Aorta (tissue), 5 donors: ENCODE data around the gene POC1A. TPM values are rescaled to one million over a fixed set of nuclear protein-coding genes. Genes with fewer than 3 reads are reported as not detected.

ENCODE experiments used
- ATAC-seq: fragments of 200-7000 bp; cut with Tn5 transposase; one replicate; pipeline ENCODE4 v1.9.1; 2022; ENCODE audit warnings: moderate library complexity; ENCODE audit not compliant: low FRiP score
- DNase-seq, 2 donors: peaks; one replicate each; pipeline ENCODE4 v3.0.0-alpha.2; 2020
- H3K27ac ChIP-seq, 2 donors: one replicate each; pipeline ENCODE4 v1.5.1; 2013; ENCODE audit warnings: low read length in 2 of 2, mild to moderate bottlenecking in 2 of 2, moderate library complexity in 2 of 2, control low read depth in 1 of 2, inconsistent platforms in 1 of 2, low read depth in 1 of 2
- H3K27me3 ChIP-seq, 2 donors: one replicate each; pipeline ENCODE4 v1.6.1; 2013; ENCODE audit warnings: control low read depth in 1 of 2, low read length in 1 of 2, mild to moderate bottlenecking in 1 of 2, moderate library complexity in 1 of 2; ENCODE audit not compliant: insufficient read depth in 2 of 2, control insufficient read depth in 1 of 2
- H3K36me3 ChIP-seq, 2 donors: one replicate each; pipeline ENCODE4 v1.6.1; 2013; ENCODE audit warnings: control low read depth in 1 of 2, low read length in 1 of 2, mild to moderate bottlenecking in 1 of 2; ENCODE audit not compliant: insufficient read depth in 2 of 2, control insufficient read depth in 1 of 2
- H3K4me1 ChIP-seq, 2 donors: one replicate each; pipeline ENCODE4 v1.6.1; 2013; ENCODE audit warnings: low read length in 2 of 2, control low read depth in 1 of 2, mild to moderate bottlenecking in 1 of 2, moderate library complexity in 1 of 2; ENCODE audit not compliant: insufficient read depth in 2 of 2, control insufficient read depth in 1 of 2
- H3K4me3 ChIP-seq, 2 donors: one replicate each; pipeline ENCODE4 v1.5.1; 2013; ENCODE audit warnings: low read length in 2 of 2, control low read depth in 1 of 2, mild to moderate bottlenecking in 1 of 2
- H3K9me3 ChIP-seq: one replicate; pipeline ENCODE4 v1.6.1; 2013; ENCODE audit warnings: mild to moderate bottlenecking, low read length; ENCODE audit not compliant: control insufficient read depth
- WGBS, 2 donors: extraction: QIAGEN DNeasy Blood & Tissue Kit; methylation state at CpG; one replicate each; pipeline ENCODE4 v1.1.7; 2013; 5-methylcytosine and 5-hydroxymethylcytosine counted together
- intact Hi-C, 2 donors: fragments of 100-400 bp; cut with DNase I; formaldehyde crosslinking; loops; one replicate each; pipeline versions ENCODE4 v1.14.2 to v1.15.0; 2022
- polyA plus RNA-seq, 2 donors: library from polyadenylated mRNA; stranded (reverse); fragments of 200-250 nt; gene quantifications; one replicate each; pipeline ENCODE4 v1.2.3, GENCODE V29; 2013
- total RNA-seq, 2 donors: library from RNA; stranded (reverse); fragmentation: NEBNext Ultra II Directional; extraction: Animal tissue kit (Norgen Biotek cat#: 25700); gene quantifications; one replicate each; pipeline ENCODE4 v1.2.1, GENCODE V29; 2021
- donor health status: healthy with polysubstance abuse.
- donor health status: Bipolar disorder and iron deficiency.
- donor health status: DM: no; HTN: no; CAD: no.
- donor health status: DM: no; HTN: no; CAD: no.
- donor health status: DM: yes; HTN: yes; CAD: no.

Gene POC1A
- total and polyA plus RNA-seq, 4 donors: 0.38 to 2.1 (median 1.2) TPM

DNA sequence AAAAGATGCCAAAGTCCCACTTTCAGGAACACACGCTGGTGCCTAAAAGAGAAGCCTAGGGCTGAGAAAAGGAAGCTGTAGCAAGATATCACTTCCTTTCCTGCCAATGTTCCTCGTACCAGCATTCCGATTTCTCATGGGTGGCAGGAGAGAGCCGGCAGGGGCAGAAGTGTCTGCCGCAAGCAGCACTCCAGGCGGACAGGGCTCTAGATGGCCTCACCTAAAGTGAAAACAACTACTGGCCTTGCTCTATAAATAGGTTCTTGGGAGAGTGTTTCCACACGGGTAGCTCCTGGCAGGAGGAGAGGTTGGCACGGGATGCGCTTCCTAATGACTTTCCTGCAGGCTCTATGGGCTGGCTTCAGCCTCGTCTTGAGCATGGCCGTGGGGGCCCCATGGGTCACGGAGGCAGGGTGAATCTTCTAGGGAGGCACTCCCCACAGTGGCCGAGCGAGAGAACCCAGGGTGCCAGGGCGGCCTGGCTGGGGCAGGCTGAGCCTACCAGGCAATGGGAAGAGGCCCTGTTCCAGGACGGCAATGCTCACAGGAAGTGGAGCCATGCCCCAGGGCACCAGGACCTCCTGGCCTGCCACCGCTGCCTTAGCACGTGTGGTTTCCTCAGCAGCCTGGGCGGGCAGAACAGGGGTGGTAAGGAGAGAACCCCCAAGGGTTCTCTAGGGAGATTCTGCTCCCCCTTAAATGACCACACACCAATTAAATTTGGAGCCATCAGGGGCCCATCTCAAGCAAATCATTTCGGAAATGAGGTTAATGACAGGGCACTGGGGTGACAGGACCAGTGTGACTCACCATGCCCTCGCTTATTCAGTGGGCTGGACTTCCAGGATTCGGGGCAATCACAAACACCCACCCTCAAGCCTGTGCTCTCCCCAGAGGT is 83.2 kb downstream of the POC1A start:
- Histone ChIP-seq H3K4me1 (no peaks in the 10 kb centered on the region), H3K9me3 (no peaks in the 10 kb centered on the region), H3K27me3 (no peaks in the 10 kb centered on the region), H3K27ac (peak overlapping the region; percentile 62 to 66), H3K36me3 (no peaks in the 10 kb centered on the region), H3K4me3 (no peak overlapping the region)
- DNase-seq: peak in 1 of 2 donors; percentile 74
- peak; percentile 69 for ATAC-seq
- 24 to 30% methylated on average over 21 to 22 of the region's 22 CpGs for WGBS, 2 donors
- intact Hi-C loops: no loop called here

DNA sequence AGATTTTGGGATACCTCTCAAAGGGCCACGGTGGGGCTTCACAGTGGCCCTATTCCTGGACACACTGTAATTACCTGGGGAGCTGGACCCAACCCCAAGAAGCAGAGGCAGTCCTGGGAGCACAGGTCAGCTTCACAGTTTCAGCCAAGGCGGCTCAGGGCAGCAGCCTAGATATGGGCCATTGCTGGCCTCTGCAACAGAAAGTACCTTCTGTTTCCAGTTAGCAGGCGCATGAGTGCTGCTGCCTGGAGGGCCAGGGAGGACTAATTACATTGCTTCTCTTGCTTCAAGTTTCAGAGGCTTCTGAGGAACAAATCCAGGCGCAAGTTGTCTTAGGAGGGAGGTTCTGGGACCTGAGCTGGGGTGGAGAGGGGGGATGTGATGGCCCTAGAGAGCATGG is 84.4 kb downstream of the POC1A start:
- DNase-seq (no peak), ATAC-seq (no peak)
- no peaks in the 10 kb centered on the region for H3K36me3 ChIP-seq
- no peaks in the 10 kb centered on the region for H3K27me3 ChIP-seq
- peak overlapping the region; percentile 62 to 66 for H3K27ac ChIP-seq
- intact Hi-C loops: no loop called here
- H3K4me3 ChIP-seq: no peak overlapping the region
- no peaks in the 10 kb centered on the region for H3K9me3 ChIP-seq
- no peaks in the 10 kb centered on the region for H3K4me1 ChIP-seq
- 97 to 99% methylated on average over 4 of the region's 4 CpGs for WGBS, 2 donors

DNA sequence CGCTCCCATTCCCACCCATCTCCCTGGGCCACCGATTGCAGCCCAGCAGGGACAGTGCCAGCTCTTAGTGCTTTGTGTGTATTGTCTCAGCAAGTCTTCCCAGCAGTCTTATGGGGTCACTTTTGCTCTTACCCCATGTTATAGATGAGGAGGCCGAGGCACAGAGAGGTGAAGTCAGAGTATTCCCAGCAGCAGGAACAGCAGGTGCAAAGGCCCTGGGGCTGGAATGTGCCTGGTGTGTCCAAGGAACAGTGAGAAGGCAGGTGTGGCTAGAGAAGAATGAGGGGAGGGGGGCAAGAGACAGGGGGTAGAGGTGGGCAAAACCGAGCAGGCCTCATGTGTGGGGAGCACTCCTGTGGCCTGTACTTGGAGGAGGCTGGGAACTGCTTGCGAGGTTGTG is 85.1 kb downstream of the POC1A start:
- 96 to 97% methylated on average over 5 of the region's 5 CpGs for WGBS, 2 donors
- no peak overlapping the region for H3K27ac ChIP-seq
- intact Hi-C loops: no loop called here

DNA sequence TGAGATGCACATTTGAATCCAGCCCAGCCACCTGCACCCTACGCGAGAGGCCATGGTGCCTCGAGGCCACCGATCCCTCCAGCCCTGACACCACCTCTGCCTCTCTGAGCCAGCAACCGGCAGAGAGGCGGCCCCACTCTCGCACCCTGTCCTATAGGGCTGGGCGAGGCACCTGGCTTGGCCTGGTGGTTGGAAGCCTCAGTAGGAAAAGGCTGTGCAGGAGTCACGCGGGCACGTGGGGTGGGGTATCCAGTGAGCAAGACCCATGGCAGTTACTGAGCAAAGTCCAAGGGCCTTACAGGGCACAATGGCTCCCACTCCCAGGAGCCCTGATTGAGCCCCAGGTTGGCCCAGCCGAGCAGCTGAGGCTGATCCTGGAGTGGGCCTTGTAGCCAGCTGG is 85.5 kb downstream of the POC1A start:
- intact Hi-C loops: no loop called here

More for the DNA sequence above, 85.1 kb downstream of the POC1A start:
- no peaks in the 10 kb centered on the region for H3K36me3 ChIP-seq
- H3K27me3 ChIP-seq: no peaks in the 10 kb centered on the region
- no peak for ATAC-seq
- no peaks in the 10 kb centered on the region for H3K9me3 ChIP-seq
- DNase-seq: no peak
- H3K4me1 ChIP-seq: no peaks in the 10 kb centered on the region
- no peak overlapping the region for H3K4me3 ChIP-seq

DNA sequence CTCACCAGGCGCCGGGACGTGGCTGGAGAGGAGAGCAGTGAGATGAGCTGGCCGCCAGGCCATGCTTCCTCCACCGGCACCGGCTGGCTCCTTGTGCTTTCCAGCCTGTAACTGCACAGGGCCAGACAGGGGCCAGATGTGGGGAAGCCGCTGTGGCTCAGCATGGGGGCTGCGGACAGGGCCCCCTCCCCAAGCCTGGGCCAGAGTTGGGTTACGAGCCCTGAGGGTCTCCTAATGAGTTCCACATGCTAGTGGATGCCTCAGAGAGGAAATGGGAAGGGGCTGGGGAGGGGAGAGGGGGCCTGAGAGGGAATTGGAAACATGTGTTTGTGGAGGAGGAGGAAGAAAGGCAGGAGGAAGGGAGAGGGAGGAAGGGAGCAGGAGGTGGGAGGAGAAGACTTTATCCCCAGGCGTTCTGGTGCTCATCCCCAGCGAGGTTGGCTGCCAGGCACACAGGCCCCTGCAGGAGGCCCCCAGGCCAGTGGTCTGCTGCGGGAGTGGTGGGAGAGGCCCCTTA is 86.1 kb downstream of the POC1A start:
- Histone ChIP-seq H3K27me3 (no peaks in the 10 kb centered on the region), H3K27ac (no peak overlapping the region), H3K4me1 (no peaks in the 10 kb centered on the region), H3K36me3 (no peaks in the 10 kb centered on the region), H3K9me3 (no peaks in the 10 kb centered on the region), H3K4me3 (no peak overlapping the region)
- ATAC-seq (no peak), DNase-seq (no peak)
- WGBS, 2 donors: 95 to 98% methylated on average over 12 of the region's 12 CpGs
- intact Hi-C loops: no loop called here

More for the DNA sequence above, 85.5 kb downstream of the POC1A start:
- WGBS, 2 donors: 96 to 97% methylated on average over 12 of the region's 12 CpGs
- Histone ChIP-seq H3K36me3 (no peaks in the 10 kb centered on the region), H3K4me3 (no peak overlapping the region), H3K9me3 (no peaks in the 10 kb centered on the region), H3K27me3 (no peaks in the 10 kb centered on the region), H3K27ac (no peak overlapping the region), H3K4me1 (no peaks in the 10 kb centered on the region)
- no peak for ATAC-seq
- DNase-seq: no peak

DNA sequence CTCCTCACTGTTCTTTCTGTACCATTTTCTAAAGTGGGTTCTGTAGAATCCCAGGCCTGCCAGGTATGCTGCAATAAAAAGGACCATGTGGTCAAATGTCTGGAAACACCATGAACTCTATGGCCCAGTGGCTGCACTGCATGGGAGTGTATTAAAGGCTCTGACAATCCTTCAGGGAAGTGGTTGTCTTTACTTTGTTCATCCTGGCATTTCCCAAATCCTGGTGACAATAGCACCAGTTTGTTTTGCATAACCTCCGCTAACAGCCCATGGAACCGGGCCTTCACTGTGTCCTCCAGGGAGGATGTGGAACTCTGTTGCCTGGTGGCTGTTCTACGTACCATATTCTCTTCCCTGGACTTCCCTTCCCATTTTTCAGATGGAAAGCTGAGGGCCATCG is 86.7 kb downstream of the POC1A start:
- H3K27me3 ChIP-seq: no peaks in the 10 kb centered on the region
- no peak for DNase-seq
- H3K9me3 ChIP-seq: no peaks in the 10 kb centered on the region
- intact Hi-C loops: no loop called here
- no peak overlapping the region for H3K4me3 ChIP-seq
- ATAC-seq: no peak
- no peaks in the 10 kb centered on the region for H3K36me3 ChIP-seq
- no peaks in the 10 kb centered on the region for H3K4me1 ChIP-seq
- no peak overlapping the region for H3K27ac ChIP-seq
- 95 to 99% methylated on average over 4 of the region's 4 CpGs for WGBS, 2 donors

DNA sequence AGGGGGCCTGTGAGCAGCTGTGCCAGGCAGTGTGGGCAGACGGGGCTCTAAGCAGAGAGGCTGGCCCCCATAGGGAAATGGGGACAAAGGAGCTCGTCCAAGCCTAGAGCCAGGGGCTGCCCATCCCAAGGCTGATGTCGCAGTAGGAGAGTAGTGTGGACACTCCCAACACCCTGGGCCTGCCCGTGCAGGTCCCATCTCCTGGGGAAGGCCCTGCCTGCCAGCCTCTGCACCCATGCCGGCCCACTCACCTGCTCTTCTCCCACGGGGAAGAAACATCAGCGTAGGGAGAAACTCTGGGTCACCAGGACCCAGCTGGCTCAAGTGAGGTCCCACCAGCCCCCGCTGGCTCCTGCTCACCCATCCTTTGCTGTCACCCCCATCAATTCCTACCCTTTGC is 87.2 kb downstream of the POC1A start:
- DNase-seq (no peak), ATAC-seq (no peak)
- Histone ChIP-seq H3K27me3 (no peaks in the 10 kb centered on the region), H3K9me3 (no peaks in the 10 kb centered on the region), H3K4me1 (no peaks in the 10 kb centered on the region), H3K4me3 (no peak overlapping the region), H3K27ac (no peak overlapping the region), H3K36me3 (no peaks in the 10 kb centered on the region)
- 94 to 96% methylated on average over 7 to 8 of the region's 8 CpGs for WGBS, 2 donors
- intact Hi-C loops: no loop called here

DNA sequence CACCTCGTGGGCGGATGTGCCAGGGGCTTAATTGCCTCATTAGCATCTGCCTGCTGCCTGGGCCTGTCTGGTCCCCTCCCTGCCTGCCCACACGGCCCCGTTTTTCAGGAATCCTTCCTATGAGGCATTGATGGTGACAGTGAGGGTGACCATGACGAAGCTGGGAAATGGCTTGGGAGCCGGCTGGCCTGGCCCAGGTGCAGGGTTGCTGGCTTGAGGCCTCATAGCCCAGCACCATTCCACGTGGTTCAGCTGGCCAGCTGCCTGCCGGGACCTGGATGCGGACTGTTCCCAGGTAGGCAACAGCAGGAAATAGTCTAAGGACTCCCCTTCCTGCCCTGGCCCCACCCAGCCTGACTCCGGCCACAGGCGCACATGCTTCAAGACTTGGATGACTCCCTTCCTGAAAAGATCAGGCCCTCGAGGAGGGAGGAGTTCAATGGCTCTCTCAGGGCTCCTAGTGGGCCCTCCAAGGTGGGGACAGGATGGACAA is 88.9 kb downstream of the POC1A start:
- Histone ChIP-seq H3K36me3 (no peaks in the 10 kb centered on the region), H3K4me1 (no peaks in the 10 kb centered on the region), H3K9me3 (no peaks in the 10 kb centered on the region), H3K27ac (no peak overlapping the region), H3K27me3 (no peaks in the 10 kb centered on the region), H3K4me3 (no peak overlapping the region)
- 87 to 88% methylated on average over 12 of the region's 12 CpGs for WGBS, 2 donors
- DNase-seq (no peak), ATAC-seq (no peak)
- intact Hi-C loops: no loop called here

DNA sequence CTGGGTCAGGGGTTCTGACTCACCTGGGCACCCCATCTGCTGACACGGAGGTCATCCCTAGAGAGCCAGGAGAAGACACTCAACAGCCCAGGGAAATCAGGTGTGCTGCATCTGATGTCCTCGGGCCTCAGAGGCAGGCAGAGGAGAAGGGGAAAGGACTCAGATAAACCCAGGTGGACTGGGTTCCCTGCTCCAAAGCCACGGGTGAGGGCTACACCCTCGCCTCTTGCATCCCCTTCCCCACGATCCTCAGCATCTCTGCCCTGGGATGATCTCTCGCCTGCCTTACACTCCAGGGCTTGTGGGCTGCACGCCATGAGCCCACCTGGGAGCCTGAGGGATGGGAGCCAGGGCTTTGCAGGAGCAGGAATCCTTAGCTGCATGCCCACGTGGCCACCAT is 89.7 kb downstream of the POC1A start:
- DNase-seq (no peak), ATAC-seq (no peak)
- Histone ChIP-seq H3K27ac (no peak overlapping the region), H3K36me3 (no peaks in the 10 kb centered on the region), H3K9me3 (no peaks in the 10 kb centered on the region), H3K4me3 (no peak overlapping the region), H3K4me1 (no peaks in the 10 kb centered on the region), H3K27me3 (no peaks in the 10 kb centered on the region)
- 90 to 93% methylated on average over 8 of the region's 8 CpGs for WGBS, 2 donors
- intact Hi-C loops: no loop called here
